ENCODE results near the gene PDZRN3. TPM values are rescaled to one million over a fixed set of nuclear protein-coding genes. Genes with fewer than 3 reads are reported as not detected.

The PDZRN3 gene
- total RNA-seq, 1 experiment from 2014 or later = 0.17 TPM

GRCh38 chr3:73427048-73427706 is 197.6 kb downstream of the PDZRN3 start:
- intact Hi-C loops (cut with micrococcal nuclease) = no loop called here
- Histone ChIP-seq H4K20me1 (ENCODE audit: insufficient read depth) (no peaks in the 10 kb centered on the region), H3K9me3 (ENCODE audit: control insufficient read depth in 1 of 2, insufficient read depth in 1 of 2, low read depth in 1 of 2, low read length in 2 of 2) (no peaks in the 10 kb centered on the region), H3K27me3 (ENCODE audit: insufficient read depth, low read length) (peaks cover 22% of the 10 kb centered on the region; the same call in 1 of the 2 replicates), H3K9me2 (ENCODE audit: insufficient read depth) (no peaks in the 10 kb centered on the region), H2AFZ (ENCODE audit: low read depth, low read length, poor library complexity, severe bottlenecking) (no peak overlapping the region), H3K79me2 (ENCODE audit: insufficient read depth, low read length) (no peaks in the 10 kb centered on the region), H3K4me3 (replicated peaks in 1 of 2; ENCODE audit: low read depth in 1 of 2, low read length in 2 of 2) (no peak overlapping the region), H3K4me2 (ENCODE audit: low read length) (no peak overlapping the region), H3K9ac (ENCODE audit: low read length) (no peak overlapping the region), H3K27ac (ENCODE audit: low read depth, low read length) (no peak overlapping the region), H3K36me3 (ENCODE audit: control insufficient read depth in 1 of 2, insufficient read depth in 2 of 2, low read length in 2 of 2) (no peaks in the 10 kb centered on the region), H3K4me1 (ENCODE audit: control insufficient read depth in 1 of 2, insufficient read depth in 2 of 2, low read length in 2 of 2) (no peaks in the 10 kb centered on the region)
- TF ChIP-seq JUND (IDR thresholded peaks at IDR 0.05) (no peak), SP1 (IDR thresholded peaks at IDR 0.05; ENCODE audit: low read depth) (no peak)
- DNase-seq (ENCODE audit: low read depth, low spot score) (no peak), ATAC-seq (no peak)
- CTCF ChIA-PET = no interaction called here
- POLR2A ChIA-PET = no interaction called here
- BruUV-seq (replicated peaks) = no TSS peak
- RAD21 ChIA-PET (ENCODE audit: low non-redundant PET in 1 of 2, low total read pairs in 2 of 2, uncharacterized antibody in 2 of 2, unreplicated experiment in 2 of 2) = no interaction called here

- Histone ChIP-seq H3K4me2 (ENCODE audit: low read length) (no peak overlapping the region), H4K20me1 (ENCODE audit: insufficient read depth) (no peaks in the 10 kb centered on the region), H3K27me3 (ENCODE audit: insufficient read depth, low read length) (peaks cover 17% of the 10 kb centered on the region; the same call in 1 of the 2 replicates), H3K9ac (ENCODE audit: low read length) (no peak overlapping the region), H3K4me1 (ENCODE audit: control insufficient read depth in 1 of 2, insufficient read depth in 2 of 2, low read length in 2 of 2) (no peaks in the 10 kb centered on the region), H3K79me2 (ENCODE audit: insufficient read depth, low read length) (no peaks in the 10 kb centered on the region), H3K9me3 (ENCODE audit: control insufficient read depth in 1 of 2, insufficient read depth in 1 of 2, low read depth in 1 of 2, low read length in 2 of 2) (no peaks in the 10 kb centered on the region), H3K9me2 (ENCODE audit: insufficient read depth) (no peaks in the 10 kb centered on the region), H3K27ac (ENCODE audit: low read depth, low read length) (no peak overlapping the region), H3K36me3 (ENCODE audit: control insufficient read depth in 1 of 2, insufficient read depth in 2 of 2, low read length in 2 of 2) (no peaks in the 10 kb centered on the region), H2AFZ (ENCODE audit: low read depth, low read length, poor library complexity, severe bottlenecking) (no peak overlapping the region), H3K4me3 (replicated peaks in 1 of 2; ENCODE audit: low read depth in 1 of 2, low read length in 2 of 2) (no peak overlapping the region)
- ChIA-PET RAD21 (ENCODE audit: low non-redundant PET in 1 of 2, low total read pairs in 2 of 2, uncharacterized antibody in 2 of 2, unreplicated experiment in 2 of 2) (no interaction called here), CTCF (no interaction called here), POLR2A (no interaction called here)
- intact Hi-C loops (cut with micrococcal nuclease) = no loop called here
- DNase-seq (ENCODE audit: low read depth, low spot score) (no peak), ATAC-seq (no peak)
- no TSS peak for BruUV-seq (replicated peaks)
- no peak for TF ChIP-seq ZNF274 (IDR thresholded peaks at IDR 0.05; ENCODE audit: low read depth, low read length)
- TF ChIP-seq SRF (IDR thresholded peaks at IDR 0.05; ENCODE audit: low read depth) = no peak
- no peak for TF ChIP-seq EZH2phosphoT487 (IDR thresholded peaks at IDR 0.05; ENCODE audit: borderline replicate concordance)
- TF ChIP-seq ATF3 (IDR thresholded peaks at IDR 0.05) = no peak
- no peak for TF ChIP-seq EZH2 (IDR thresholded peaks at IDR 0.05)
- no peak for TF ChIP-seq FOSL1 (IDR thresholded peaks at IDR 0.05; ENCODE audit: low read depth)
- no peak for TF ChIP-seq ZFX (IDR thresholded peaks at IDR 0.05)
- no peak for TF ChIP-seq CEBPB (IDR thresholded peaks at IDR 0.05; ENCODE audit: low read depth)
- no peak for TF ChIP-seq ZBTB33 (IDR thresholded peaks at IDR 0.05; ENCODE audit: extremely low read depth, insufficient replicate concordance, low read length)
- TF ChIP-seq MAX (IDR thresholded peaks at IDR 0.05) = no peak
- no peak for TF ChIP-seq EGR1 (IDR thresholded peaks at IDR 0.05; ENCODE audit: low read depth)
- TF ChIP-seq JUND (IDR thresholded peaks at IDR 0.05) = no peak
- TF ChIP-seq REST (IDR thresholded peaks at IDR 0.05; ENCODE audit: low read depth) = no peak
- TF ChIP-seq SP1 (IDR thresholded peaks at IDR 0.05; ENCODE audit: low read depth) = no peak
- no peak for TF ChIP-seq POLR2A (IDR thresholded peaks at IDR 0.05; ENCODE audit: borderline replicate concordance, extremely low read depth, insufficient read depth, insufficient read length)
Observed at GRCh38 chr3:73426606-73427005, 198.1 kb downstream of the PDZRN3 start.

Measured in HCT116 (cell line).